RWPE1 (cell line): ENCODE data around the gene MUC5B.

Experiments
- CTCF ChIA-PET: fragments of 350-600 bp; sonication (Branson Sonifier 250); formaldehyde crosslinking; extraction: SDS; loops from one replicate; lab custom pipeline; 2021; lab: Yijun Ruan, JAX
- POLR2A ChIA-PET: fragments of 400-600 bp; formaldehyde crosslinking; extraction: SDS; loops from one replicate; lab custom pipeline; 2020; ENCODE audit warnings: antibody characterized with exemption; ENCODE audit not compliant: low non-redundant PET; lab: Yijun Ruan, JAX
- DNase-seq: peaks from one replicate; pipeline ENCODE4 v3.0.0; 2012; ENCODE audit warnings: low spot score
- H3K27ac ChIP-seq: fragments of 450-650 bp; 2 replicates; pipeline ENCODE4 v1.5.1; 2017
- CTCF ChIP-seq: fragments of 450-650 bp; conservative IDR thresholded peaks from 2 replicates; pipeline ENCODE4 v1.5.1; 2017; ENCODE audit warnings: low read depth, mild to moderate bottlenecking

MUC5B gene

GRCh38 chr11:1285876-1286275, 63.0 kb downstream of the MUC5B start:
- CTCF ChIA-PET = interaction anchor here (0.6 to 0.7 kb wide), 2 partner anchors 34 to 75 kb away, joined by 3 read pairs; no protein-coding TSS in a partner anchor
- no peak for TF ChIP-seq CTCF
- POLR2A ChIA-PET = no interaction called here
- DNase-seq = no peak
- H3K27ac ChIP-seq = no peak overlapping the region

- H3K27ac ChIP-seq = no peak overlapping the region; the same call in 1 of the 2 replicates
These were observed 65.1 kb downstream of the MUC5B start for GRCh38 chr11:1287928-1288327.

GRCh38 chr11:1288426-1289151, 65.7 kb downstream of the MUC5B start:
- no peak for DNase-seq
- H3K27ac ChIP-seq = no peak overlapping the region; the same call in 1 of the 2 replicates
- no peak for TF ChIP-seq CTCF
- POLR2A ChIA-PET = no interaction called here
- CTCF ChIA-PET = no interaction called here

More at GRCh38 chr11:1287928-1288327, 65.1 kb downstream of the MUC5B start:
- POLR2A ChIA-PET = no interaction called here
- DNase-seq = no peak
- CTCF ChIA-PET = no interaction called here
- TF ChIP-seq CTCF = no peak

- no peak for DNase-seq
- TF ChIP-seq CTCF = no peak
- H3K27ac ChIP-seq = no peak overlapping the region
- ChIA-PET CTCF (no interaction called here), POLR2A (no interaction called here)
These were observed 66.5 kb downstream of the MUC5B start for GRCh38 chr11:1289211-1289935.

GRCh38 chr11:1290052-1291040, 67.5 kb downstream of the MUC5B start:
- no peak overlapping the region for H3K27ac ChIP-seq
- POLR2A ChIA-PET = interaction anchor here (0.9 kb wide), 1 partner anchor 18 kb away, joined by 3 read pairs; no protein-coding TSS in a partner anchor
- no peak for DNase-seq
- CTCF ChIA-PET = no interaction called here
- no peak for TF ChIP-seq CTCF
